Adrenal gland (tissue), 12 donors: ENCODE results near the gene ARL6IP6. TPM values are rescaled to one million over a fixed set of nuclear protein-coding genes. Genes with fewer than 3 reads are reported as not detected.

ENCODE experiments used
- DNase-seq, 7 donors: peaks; one replicate each; pipeline ENCODE4 v3.0.0-alpha.2; 2019 to 2020
- H3K27ac ChIP-seq, 5 donors: fragments of 200-600 bp; sonication (generic) in 4 of 5; 1 replicate in 3 of 5; 2 replicates in 2 of 5; pipeline versions ENCODE4 v1.5.1 to v1.8.0; 2016 to 2020; ENCODE audit warnings: mild to moderate bottlenecking in 1 of 5
- H3K27me3 ChIP-seq: fragments of 200-600 bp; 2 replicates; pipeline ENCODE4 v1.8.0; 2021
- H3K36me3 ChIP-seq, 2 donors: fragments of 200-600 bp; replicated peaks in 1 of 2; 1 replicate in 1 of 2; 2 replicates in 1 of 2; pipeline versions ENCODE4 v1.5.1 to v1.8.0; 2018 to 2022
- H3K4me1 ChIP-seq, 2 donors: fragments of 200-600 bp; replicated peaks in 1 of 2; 1 replicate in 1 of 2; 2 replicates in 1 of 2; pipeline versions ENCODE4 v1.5.1 to v1.8.0; 2018 to 2021
- H3K4me3 ChIP-seq, 4 donors: fragments of 200-600 bp; sonication (generic) in 3 of 4; one replicate each; pipeline ENCODE4 v1.5.1; 2016 to 2018
- H3K9me3 ChIP-seq, 3 donors: fragments of 200-600 bp; sonication (generic) in 1 of 3; replicated peaks in 1 of 3; 1 replicate in 2 of 3; 2 replicates in 1 of 3; pipeline versions ENCODE4 v1.5.1 to v1.8.0; 2016 to 2021
- CTCF ChIP-seq, 6 experiments: fragments of 450-650 bp in 4 of 6; fragments of 200-600 bp in 2 of 6; sonication (generic) in 1 of 6; IDR thresholded peaks; 1 replicate in 5 of 6; 2 replicates in 1 of 6; pipeline versions ENCODE4 v1.5.1 to v1.8.0; 2016 to 2021; ENCODE audit warnings: antibody characterized with exemption in 6 of 6, mild to moderate bottlenecking in 2 of 6, moderate library complexity in 1 of 6
- POLR2A ChIP-seq, 2 donors: fragments of 450-650 bp; IDR thresholded peaks; one replicate each; pipeline ENCODE4 v1.6.1; 2017; ENCODE audit warnings: antibody characterized with exemption in 2 of 2, mild to moderate bottlenecking in 2 of 2, moderate library complexity in 1 of 2
- WGBS, 4 donors: extraction: QIAGEN DNeasy Blood & Tissue Kit in 2 of 4; methylation state at CpG; one replicate each; pipeline versions ENCODE4 v1.1.5 to v1.1.7; 2013 to 2017; 5-methylcytosine and 5-hydroxymethylcytosine counted together
- intact Hi-C, 2 donors: fragments of 100-400 bp; cut with DNase I; formaldehyde crosslinking; loops; one replicate each; pipeline versions ENCODE4 v1.14.1 to v1.15.0; 2022 to 2023
- polyA plus RNA-seq, 3 donors: library from polyadenylated mRNA; stranded (reverse); fragments of 200-250 nt in 2 of 3; fragments of 350-450 nt in 1 of 3; fragmentation: Illumina TruSeq in 1 of 3; extraction: RNeasy Lipid Tissue Mini Kit (QIAGEN cat#74804) in 1 of 3; gene quantifications; one replicate each; pipeline ENCODE4 v1.2.3, GENCODE V29; 2013 to 2014
- total RNA-seq, 9 donors: library from RNA; depleted of rRNA in 4 of 9; stranded (reverse); fragments of >200 nt in 4 of 9; fragments of 120-200 nt in 1 of 9; fragmentation: NEBNext Ultra II Directional in 1 of 9; extraction: Animal tissue kit (Norgen Biotek cat#: 25700) in 1 of 9; gene quantifications; one replicate each; pipeline versions ENCODE4 v1.1.0 to v1.2.4, GENCODE V29; 2013 to 2023
- donor health status: healthy with polysubstance abuse.
- donor health status: Bipolar disorder and iron deficiency.
- donor health status: DM: yes; HTN: yes; CAD: no.
- donor health status: DM: no; HTN: no; CAD: no.
- donor health status: DM: no; HTN: no; CAD: no.
- donor health status: DM: yes; HTN: yes; CAD: no.

Gene ARL6IP6
- total and polyA plus RNA-seq, 12 donors, result 5.0 to 24.5 (median 11.8) TPM

GRCh38 chr2:152804687-152805408 lies 86.4 kb downstream of the ARL6IP6 start:
- DNase-seq, result no peak
- Histone ChIP-seq H3K4me3 (no peak overlapping the region), H3K36me3 (no peaks in the 10 kb centered on the region), H3K4me1 (no peaks in the 10 kb centered on the region), H3K27ac (no peak overlapping the region), H3K27me3 (no peaks in the 10 kb centered on the region), H3K9me3 (no peaks in the 10 kb centered on the region)
- TF ChIP-seq CTCF (IDR thresholded peaks at IDR 0.05), result no peak
- TF ChIP-seq POLR2A (IDR thresholded peaks at IDR 0.05), result no peak
- intact Hi-C loops, result no loop called here
- 95 to 98% (median 97%) methylated on average over 15 to 29 of the region's 29 CpGs for WGBS, 4 donors

GRCh38 chr2:152811916-152812315 lies 93.5 kb downstream of the ARL6IP6 start:
- no peaks in the 10 kb centered on the region for H3K4me1 ChIP-seq
- intact Hi-C loops, result no loop called here

More at GRCh38 chr2:152811916-152812315, 93.5 kb downstream of the ARL6IP6 start:
- no peak for TF ChIP-seq CTCF (IDR thresholded peaks at IDR 0.05)
- no peak for TF ChIP-seq POLR2A (IDR thresholded peaks at IDR 0.05)
- WGBS, 4 donors, result 88 to 93% (median 92%) methylated on average over 3 of the region's 3 CpGs
- H3K27ac ChIP-seq, result no peak overlapping the region
- H3K9me3 ChIP-seq, result peaks cover 0 to 10% (median 0%) of the 10 kb centered on the region in 3 donors
- no peaks in the 10 kb centered on the region for H3K27me3 ChIP-seq
- no peaks in the 10 kb centered on the region for H3K36me3 ChIP-seq
- no peak for DNase-seq
- H3K4me3 ChIP-seq, result no peak overlapping the region

Other genes starting within 250 kb of the ARL6IP6 start
- gene PRPF40A, start 1.2 kb upstream of the ARL6IP6 start, total RNA-seq, result 100 to 1,000 TPM in 1 of 9 donors, 10 to 100 TPM in 8; 45.3 to 133 (median 75.4) TPM
- gene PRPF40A, start 1.2 kb upstream of the ARL6IP6 start, polyA plus RNA-seq, result 10 to 100 TPM; 15.6 to 83.0 (median 17.9) TPM